Mononuclear cell (primary cell): ENCODE results near the gene ESPNL. TPM values are rescaled to one million over a fixed set of nuclear protein-coding genes. Genes with fewer than 3 reads are reported as not detected.

Source experiments
- H3K27me3 ChIP-seq: 2 replicates; pipeline ENCODE4 v1.6.0; 2011; ENCODE audit warnings: low read length, control low read depth; ENCODE audit not compliant: insufficient read depth
- H3K4me1 ChIP-seq: 2 replicates; pipeline ENCODE4 v1.5.1; 2011; ENCODE audit warnings: mild to moderate bottlenecking, low read length, control low read depth; ENCODE audit not compliant: insufficient read depth
- H3K4me3 ChIP-seq: 2 replicates; pipeline ENCODE4 v1.5.1; 2011; ENCODE audit warnings: mild to moderate bottlenecking, low read length, moderate library complexity
- H3K9me3 ChIP-seq: 2 replicates; pipeline ENCODE4 v1.5.1; 2011; ENCODE audit warnings: low read depth, mild to moderate bottlenecking, control low read depth, low read length
- total RNA-seq: library from RNA; depleted of rRNA; stranded (reverse); fragments of >200 nt; gene quantifications from one replicate; pipeline ENCODE4 v1.2.3, GENCODE V29; 2012

The ESPNL gene
- total RNA-seq, 1 donor = 0.10 TPM

DNA sequence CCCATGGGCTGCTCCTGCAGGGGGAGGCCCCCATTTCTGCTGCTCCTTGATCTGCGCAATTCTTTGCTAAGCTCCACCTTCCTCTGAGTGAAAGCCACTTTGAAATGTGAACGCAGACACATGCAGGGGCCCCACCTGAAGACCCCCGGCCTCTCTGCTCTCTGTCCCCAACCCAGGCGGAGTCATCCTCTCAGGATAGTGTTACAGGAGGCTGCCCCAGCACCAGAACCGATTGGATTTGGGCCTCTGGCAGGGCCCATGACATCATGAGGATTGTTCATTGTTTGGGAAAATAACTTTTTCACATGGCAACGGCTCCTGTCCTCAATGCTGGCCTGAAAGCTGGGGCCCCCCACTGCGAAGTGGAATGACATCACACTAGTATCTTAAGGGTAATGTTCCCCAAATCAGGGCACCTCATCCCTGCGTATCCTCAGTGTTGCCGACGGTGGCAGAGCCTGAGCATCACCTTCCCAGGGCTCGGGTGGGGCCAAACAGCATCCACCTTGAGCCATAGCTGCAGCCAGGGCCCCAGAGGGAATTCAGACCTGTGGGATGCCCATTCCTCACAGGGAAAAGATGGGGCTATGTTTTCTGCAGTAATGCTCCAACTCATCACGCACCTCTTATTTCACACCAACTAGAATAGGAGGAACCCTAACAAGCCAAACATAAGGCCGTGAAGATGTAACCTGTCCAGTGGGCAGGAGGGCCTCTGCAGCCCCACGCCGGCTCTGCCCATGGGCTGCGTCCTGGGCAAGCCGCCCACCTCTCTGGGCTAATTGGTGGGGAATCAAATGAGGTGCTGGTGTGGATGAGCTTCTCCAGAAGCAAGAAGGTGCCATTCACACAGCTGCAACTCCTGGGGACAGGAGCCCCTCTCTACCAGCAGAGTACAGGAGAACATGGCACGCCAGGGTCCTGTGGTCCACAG is 55.9 kb downstream of the ESPNL start:
- Histone ChIP-seq H3K4me1 (peaks cover 14% of the 10 kb centered on the region), H3K9me3 (no peaks in the 10 kb centered on the region), H3K27me3 (peaks cover 14% of the 10 kb centered on the region), H3K4me3 (no peak overlapping the region)

DNA sequence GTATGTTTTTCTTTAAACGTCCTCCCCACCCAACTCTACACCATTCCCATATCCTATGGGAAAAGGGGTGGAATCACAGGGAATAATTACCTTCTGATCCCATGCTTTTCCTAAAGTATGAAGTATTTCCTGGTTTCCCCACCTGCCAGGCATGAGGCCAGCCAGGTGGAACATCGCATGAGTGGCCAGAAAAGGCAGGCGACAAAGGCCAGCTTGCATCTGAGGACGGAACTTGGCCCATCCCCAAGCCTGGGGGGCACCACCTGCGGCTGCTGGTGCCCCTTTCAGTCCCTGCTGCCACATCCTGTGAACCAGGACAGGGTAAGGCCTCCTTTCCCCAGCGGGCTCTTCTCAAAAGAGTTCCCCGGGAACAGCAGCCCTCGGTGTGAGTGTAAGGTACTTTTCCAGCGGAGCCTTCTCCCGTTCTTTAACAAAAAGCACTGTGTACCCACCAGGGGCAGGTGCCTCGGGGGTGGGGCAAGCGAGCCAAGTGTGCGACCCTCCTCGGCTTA is 57.4 kb downstream of the ESPNL start:
- Histone ChIP-seq H3K9me3 (no peaks in the 10 kb centered on the region), H3K27me3 (peaks cover 14% of the 10 kb centered on the region), H3K4me3 (no peak overlapping the region), H3K4me1 (peaks cover 14% of the 10 kb centered on the region)

DNA sequence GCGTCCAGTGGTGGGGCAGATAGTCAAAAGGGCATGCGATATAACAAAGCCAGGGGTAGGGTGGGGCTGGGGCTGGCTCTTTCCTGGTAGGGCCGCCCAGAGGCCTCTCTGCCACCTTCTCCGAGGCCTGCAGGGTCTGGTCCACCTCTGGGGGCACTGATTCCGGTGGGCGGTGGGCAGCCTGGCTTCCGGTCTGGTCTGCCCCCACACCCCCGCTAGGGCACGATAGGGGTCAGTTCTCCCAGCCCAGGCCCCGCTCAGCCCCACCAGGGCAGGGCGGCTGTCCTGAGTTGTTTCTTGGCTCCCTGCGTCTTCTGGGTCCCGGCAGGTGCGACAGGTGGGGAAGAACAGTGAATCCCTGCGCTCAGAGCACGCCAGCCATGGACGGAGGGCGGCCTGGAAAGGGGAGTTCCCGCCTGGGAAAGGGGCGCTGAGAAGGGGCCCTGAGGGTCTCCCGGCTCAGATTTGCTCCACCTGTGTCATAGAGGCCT is 57.9 kb downstream of the ESPNL start:
- Histone ChIP-seq H3K9me3 (no peaks in the 10 kb centered on the region), H3K4me1 (peaks cover 14% of the 10 kb centered on the region), H3K4me3 (no peak overlapping the region), H3K27me3 (peaks cover 14% of the 10 kb centered on the region)

DNA sequence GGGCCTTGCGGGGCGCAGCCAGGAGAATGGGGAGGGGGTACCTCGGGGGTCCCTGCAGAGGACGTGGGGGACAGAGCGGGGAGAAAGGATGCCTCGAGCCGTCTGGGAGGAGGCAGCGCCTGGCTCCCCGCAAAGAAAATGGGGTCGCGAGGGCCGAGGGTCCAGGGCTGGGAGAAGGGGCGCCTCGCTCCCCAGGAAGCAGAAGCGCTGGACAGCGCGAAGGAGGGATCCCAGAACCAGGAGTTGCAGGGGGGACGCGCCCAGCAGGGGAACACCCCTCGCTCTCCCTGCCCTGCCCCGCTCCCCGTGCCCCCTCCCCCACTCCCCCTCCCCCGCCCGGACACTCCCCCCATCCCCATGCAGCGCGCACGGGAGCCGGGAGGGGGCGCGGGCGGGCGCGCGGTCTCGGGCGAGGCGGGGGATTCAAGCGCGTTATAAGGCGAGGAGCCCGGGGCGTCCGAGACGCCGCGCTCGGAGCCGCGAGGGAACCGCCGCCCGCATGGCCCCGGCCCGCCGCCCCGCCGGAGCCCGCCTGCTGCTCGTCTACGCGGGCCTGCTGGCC is 58.5 kb downstream of the ESPNL start, which contains the start of gene ERFE:
Gene ERFE, plus strand, starts transcription at position 462 of the 562 bp plus-strand sequence. Its CDS starts 38 bp downstream, at position 500.
- Histone ChIP-seq H3K4me1 (peaks cover 14% of the 10 kb centered on the region), H3K4me3 (no peak within 1 kb of the TSS), H3K27me3 (peaks cover 14% of the 10 kb centered on the region), H3K9me3 (no peaks in the 10 kb centered on the region)

DNA sequence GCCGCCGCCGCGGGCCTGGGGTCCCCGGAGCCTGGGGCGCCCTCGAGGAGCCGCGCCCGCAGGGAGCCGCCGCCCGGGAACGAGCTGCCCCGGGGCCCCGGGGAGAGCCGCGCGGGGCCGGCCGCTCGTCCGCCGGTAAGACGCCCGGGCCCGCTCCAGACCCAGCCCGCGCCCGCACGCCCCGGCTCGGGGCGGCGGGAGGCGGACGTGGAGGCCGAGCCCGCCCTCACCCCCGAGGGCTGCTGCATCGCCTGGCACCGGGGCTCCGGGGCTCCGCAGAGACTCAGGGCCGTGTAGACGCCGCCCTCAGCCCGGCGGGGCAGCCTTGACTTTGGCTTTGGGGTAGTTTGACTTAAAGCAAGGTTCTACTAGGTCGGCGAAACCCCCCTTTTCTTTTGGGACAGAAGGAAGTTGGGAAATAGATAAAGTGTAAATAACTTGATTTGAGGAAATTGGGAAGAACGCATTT is 59.0 kb downstream of the ESPNL start:
- peaks cover 14% of the 10 kb centered on the region for H3K4me1 ChIP-seq
- H3K9me3 ChIP-seq = no peaks in the 10 kb centered on the region
- peaks cover 14% of the 10 kb centered on the region for H3K27me3 ChIP-seq
- no peak overlapping the region for H3K4me3 ChIP-seq

DNA sequence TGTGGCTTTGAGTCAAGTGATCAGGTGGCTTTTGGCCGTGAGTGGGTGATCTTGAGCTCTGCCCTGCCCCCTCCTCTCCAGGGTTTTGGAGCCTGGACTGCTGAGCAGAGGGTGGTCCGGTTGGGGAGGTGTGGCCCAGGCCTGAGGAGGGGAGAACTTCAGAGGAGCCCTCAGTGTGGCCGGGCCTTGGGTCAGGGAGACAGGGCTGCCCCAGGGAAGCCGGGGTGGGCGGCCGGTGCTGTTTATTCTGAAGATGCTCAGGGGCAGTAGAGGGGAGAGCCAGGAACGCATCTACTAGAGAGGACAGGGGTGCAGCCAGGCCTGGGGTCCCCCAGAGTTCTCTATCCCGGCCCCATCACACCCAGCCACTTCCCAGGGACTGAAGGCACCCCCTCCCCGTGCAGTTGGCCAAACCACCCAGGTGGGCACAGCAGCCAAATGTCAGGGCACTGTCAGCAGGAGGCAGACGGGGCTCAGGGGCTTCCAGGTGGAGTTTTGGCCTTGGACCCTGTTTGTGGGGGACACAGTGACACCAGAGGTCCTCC is 59.6 kb downstream of the ESPNL start:
- H3K27me3 ChIP-seq = peaks cover 14% of the 10 kb centered on the region
- H3K9me3 ChIP-seq = no peaks in the 10 kb centered on the region
- H3K4me1 ChIP-seq = peaks cover 14% of the 10 kb centered on the region
- H3K4me3 ChIP-seq = no peak overlapping the region

DNA sequence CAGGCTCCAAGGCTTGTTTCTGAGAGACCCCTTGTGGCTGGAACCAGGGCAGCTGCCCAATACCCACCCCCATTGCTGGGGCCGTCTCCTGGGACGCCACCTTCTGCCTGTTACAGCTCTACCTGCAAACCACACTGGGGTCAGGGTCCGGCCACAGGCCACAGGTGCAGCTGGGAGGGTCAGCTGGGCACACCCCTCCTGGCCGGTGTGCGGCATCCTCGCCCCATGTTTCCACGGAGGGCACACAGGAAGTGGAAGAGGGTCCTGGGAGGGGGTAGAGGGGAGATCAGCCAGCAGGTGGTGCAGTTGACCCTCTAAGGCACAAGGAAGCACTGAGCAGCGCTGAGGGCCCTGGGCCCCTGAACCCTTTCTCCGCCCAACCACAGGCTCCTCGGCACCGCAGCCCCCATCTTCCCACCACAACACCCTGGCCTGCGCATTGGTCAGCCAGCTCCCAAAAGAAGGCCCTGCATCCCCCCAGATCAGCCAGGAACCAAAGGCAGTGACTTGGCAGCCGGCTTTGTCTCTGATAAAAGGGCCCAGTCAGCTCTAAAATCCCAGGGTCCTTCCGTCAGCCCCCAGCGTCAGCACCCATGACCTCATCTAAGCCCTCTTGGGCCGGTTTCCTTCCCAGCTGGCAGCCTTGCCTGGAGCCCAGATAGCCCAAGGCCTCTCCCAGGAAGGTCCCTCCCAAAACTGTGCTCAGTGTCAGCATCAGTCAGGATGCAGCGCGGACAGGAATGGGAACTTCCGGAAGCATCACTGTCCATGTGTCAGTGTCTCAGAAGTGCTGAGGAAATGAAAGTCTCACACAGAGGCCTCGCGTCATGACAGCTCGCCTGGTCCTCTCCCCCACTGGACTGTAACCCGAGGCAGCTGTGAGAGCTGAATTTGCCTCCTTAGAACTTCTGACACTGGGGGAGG is 60.3 kb downstream of the ESPNL start:
- Histone ChIP-seq H3K9me3 (no peaks in the 10 kb centered on the region), H3K27me3 (peaks cover 17% of the 10 kb centered on the region), H3K4me3 (no peak overlapping the region), H3K4me1 (peaks cover 14% of the 10 kb centered on the region)

DNA sequence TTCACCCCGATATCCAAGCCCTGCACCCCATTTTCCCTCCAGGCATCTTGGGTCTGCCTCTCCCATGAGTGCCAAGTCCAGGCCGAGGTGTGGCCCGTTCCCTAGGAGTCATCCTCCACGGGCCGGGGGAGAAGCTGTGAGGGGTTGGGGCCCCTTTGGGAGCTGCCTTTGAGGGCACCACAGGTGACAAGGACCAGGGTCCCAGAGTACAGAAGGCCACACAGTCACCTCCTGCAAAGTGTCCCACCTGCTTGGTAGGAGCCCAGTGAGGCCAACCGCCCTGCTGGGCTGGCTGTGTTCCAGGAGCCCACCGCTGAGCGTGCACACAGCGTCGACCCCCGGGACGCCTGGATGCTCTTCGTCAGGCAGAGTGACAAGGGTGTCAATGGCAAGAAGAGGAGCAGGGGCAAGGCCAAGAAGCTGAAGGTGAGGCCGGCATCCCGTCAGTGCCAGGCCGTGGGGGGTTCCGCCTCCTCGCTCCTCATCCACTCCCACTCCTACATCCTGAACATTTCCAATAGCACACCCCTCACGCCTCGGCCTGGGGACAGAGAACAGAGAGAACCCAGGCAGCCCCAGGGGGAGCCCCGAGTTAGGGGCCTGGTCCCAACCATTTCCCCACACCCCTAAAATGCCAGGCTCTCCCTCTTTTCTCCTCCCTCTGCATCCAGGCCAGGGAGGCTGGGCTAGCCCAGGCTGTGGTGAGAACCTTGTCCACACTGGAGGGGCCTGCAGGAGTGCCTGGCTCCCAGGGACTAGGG is 61.3 kb downstream of the ESPNL start:
- Histone ChIP-seq H3K4me1 (peaks cover 14% of the 10 kb centered on the region), H3K9me3 (no peaks in the 10 kb centered on the region), H3K4me3 (no peak overlapping the region), H3K27me3 (peaks cover 17% of the 10 kb centered on the region)

DNA sequence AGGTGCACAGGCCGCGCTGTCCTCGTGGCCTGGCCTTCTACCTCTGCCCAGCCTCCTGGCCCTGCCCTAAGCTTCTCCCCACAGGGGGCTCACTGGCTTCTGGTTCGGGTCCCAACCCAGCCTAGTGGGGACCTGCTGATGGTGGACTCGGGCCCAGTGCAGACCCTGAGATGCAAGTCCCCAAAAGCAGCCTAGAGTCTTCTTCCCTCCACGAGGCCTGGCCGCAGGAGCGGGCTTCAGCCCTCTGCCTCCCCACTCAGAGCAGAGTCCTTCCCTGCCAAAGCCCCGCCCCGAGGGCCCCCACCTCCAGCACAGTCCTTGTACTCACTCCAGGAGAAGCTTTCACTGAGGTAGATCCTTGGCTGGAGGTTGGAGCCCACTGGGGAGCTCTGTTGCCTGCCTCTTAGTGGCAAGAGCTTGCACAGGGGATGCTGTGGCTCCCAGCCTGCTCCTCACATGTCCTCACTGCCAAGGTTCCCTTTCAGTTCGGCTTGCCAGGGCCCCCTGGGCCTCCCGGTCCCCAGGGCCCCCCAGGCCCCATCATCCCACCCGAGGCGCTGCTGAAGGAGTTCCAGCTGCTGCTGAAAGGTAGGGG is 62.2 kb downstream of the ESPNL start:
- peaks cover 14% of the 10 kb centered on the region for H3K4me1 ChIP-seq
- H3K4me3 ChIP-seq = no peak overlapping the region
- peaks cover 17% of the 10 kb centered on the region for H3K27me3 ChIP-seq
- H3K9me3 ChIP-seq = no peaks in the 10 kb centered on the region

DNA sequence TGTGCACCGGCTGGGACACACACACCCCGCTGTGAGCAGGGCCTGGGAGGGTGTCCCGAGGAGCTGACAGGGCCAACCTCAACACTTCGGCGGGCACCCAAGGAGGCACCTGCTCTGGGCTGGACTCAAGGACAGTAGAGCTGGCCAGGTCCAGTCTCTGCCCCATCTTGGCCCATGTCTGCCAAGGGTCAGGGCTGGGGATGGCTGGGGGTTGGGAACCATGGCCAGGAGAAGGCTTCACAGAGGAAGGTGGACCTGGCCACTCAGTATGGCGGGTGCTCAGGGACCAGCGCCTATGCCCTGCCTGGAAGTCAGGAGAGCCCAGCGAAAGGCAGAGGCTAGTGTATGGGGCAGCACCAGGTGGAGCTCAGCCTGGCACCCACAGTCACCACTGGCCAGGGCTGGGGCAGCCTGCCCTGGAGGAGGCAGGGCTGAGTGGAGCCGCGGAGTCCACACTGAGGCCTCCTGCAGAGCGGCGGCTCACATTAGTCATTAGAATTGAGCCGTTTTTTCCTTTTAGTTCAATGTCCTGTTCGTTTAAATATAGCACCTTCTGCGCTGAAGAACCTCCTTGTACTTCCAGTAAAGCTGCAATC is 62.8 kb downstream of the ESPNL start:
- Histone ChIP-seq H3K4me3 (no peak overlapping the region), H3K4me1 (peaks cover 14% of the 10 kb centered on the region), H3K27me3 (peaks cover 17% of the 10 kb centered on the region), H3K9me3 (no peaks in the 10 kb centered on the region)

DNA sequence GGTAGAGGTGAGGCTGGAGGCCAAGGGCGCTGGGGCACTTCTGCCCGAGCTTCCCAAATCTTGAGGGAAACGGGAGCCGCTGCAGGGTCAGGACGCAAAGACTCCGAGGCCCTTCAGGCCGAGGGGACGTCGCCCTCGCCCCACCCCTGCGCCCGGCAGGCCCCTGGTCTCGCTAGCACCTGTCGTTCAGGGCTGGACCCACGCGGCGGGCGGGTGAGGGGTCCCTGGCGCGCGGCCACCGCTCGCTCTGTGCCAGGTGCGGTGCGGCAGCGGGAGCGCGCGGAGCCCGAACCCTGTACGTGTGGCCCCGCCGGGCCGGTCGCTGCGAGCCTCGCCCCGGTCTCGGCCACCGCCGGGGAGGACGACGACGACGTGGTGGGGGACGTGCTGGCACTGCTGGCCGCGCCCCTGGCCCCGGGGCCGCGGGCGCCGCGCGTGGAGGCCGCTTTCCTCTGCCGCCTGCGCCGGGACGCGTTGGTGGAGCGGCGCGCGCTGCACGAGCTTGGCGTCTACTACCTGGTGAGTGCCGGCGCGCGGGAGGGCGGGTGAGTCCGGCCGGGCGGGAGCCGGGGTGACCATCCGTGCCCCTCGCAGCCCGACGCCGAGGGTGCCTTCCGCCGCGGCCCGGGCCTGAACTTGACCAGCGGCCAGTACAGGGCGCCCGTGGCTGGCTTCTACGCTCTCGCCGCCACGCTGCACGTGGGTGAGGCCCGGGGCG is 63.5 kb downstream of the ESPNL start:
- Histone ChIP-seq H3K4me3 (no peak overlapping the region), H3K27me3 (peaks cover 17% of the 10 kb centered on the region), H3K4me1 (peaks cover 14% of the 10 kb centered on the region), H3K9me3 (no peaks in the 10 kb centered on the region)

DNA sequence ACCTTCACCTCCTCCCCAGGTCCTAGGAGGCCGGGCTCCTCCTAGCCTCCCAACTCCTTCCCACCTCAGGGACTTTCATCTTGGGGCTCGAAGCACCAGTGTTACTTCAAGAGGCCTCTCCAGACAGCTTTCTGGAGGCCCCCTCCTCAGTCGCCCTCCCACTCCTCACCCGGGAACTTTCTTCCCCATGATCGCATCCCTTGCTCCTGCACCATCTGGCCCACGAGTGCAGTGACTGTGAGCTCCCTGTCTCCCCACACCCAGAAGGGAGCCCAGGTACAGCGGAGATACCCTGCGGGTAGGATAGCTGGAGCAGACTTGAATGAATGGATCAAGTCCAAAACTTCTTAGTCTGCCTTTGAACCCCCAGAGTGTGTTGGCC is 64.8 kb downstream of the ESPNL start:
- H3K4me3 ChIP-seq = no peak overlapping the region

More for the DNA sequence above, 64.8 kb downstream of the ESPNL start:
- Histone ChIP-seq H3K27me3 (peaks cover 9% of the 10 kb centered on the region), H3K9me3 (no peaks in the 10 kb centered on the region), H3K4me1 (peaks cover 6% of the 10 kb centered on the region)
